GM19240 (cell line): Measurements from ENCODE around the gene ZMYND10.
"Not testable (repeated sequence)": the region's sequence is repeated elsewhere in the genome, so short reads cannot be mapped to it uniquely, and the experiment has no call there.

ENCODE experiments used
- DNase-seq: peaks from one replicate; pipeline ENCODE4 v3.0.0; 2011; ENCODE audit warnings: low spot score; ENCODE audit not compliant: insufficient read length

The ZMYND10 gene

GRCh38 chr3:50325497-50326181, 19.9 kb downstream of the ZMYND10 start:
- DNase-seq, result no peak

- DNase-seq, result no peak
Observed at GRCh38 chr3:50325113-50325480, 20.4 kb downstream of the ZMYND10 start.

GRCh38 chr3:50324351-50325112, 21.0 kb downstream of the ZMYND10 start:
- peak; percentile 43 for DNase-seq

GRCh38 chr3:50323614-50324199, 21.8 kb downstream of the ZMYND10 start:
- DNase-seq, result no peak

GRCh38 chr3:50323092-50323600, 22.4 kb downstream of the ZMYND10 start:
- DNase-seq, result no peak

GRCh38 chr3:50322386-50323091, 23.0 kb downstream of the ZMYND10 start, which contains the start of gene HYAL2:
TSS of gene HYAL2 (minus strand) at chr3:50322745. CDS start at chr3:50320489, 2,256 bp downstream.
- no peak for DNase-seq

- DNase-seq, result no peak
Observed at GRCh38 chr3:50322115-50322385, 23.5 kb downstream of the ZMYND10 start.

GRCh38 chr3:50321336-50322114, 24.0 kb downstream of the ZMYND10 start:
- DNase-seq, result peak; percentile 80

GRCh38 chr3:50320853-50321335, 24.6 kb downstream of the ZMYND10 start:
- peak; percentile 34 for DNase-seq

- DNase-seq, result no peak
Observed at GRCh38 chr3:50319894-50320625, 25.5 kb downstream of the ZMYND10 start.

- no peak for DNase-seq
Observed at GRCh38 chr3:50319181-50319893, 26.2 kb downstream of the ZMYND10 start.

- DNase-seq, result no peak
Observed at GRCh38 chr3:50318615-50319014, 26.9 kb downstream of the ZMYND10 start.

GRCh38 chr3:50318163-50318562, 27.4 kb downstream of the ZMYND10 start:
- no peak for DNase-seq

GRCh38 chr3:50317300-50317699, 28.2 kb downstream of the ZMYND10 start:
- DNase-seq, result no peak

- no peak for DNase-seq
Observed at GRCh38 chr3:50316657-50317242, 28.8 kb downstream of the ZMYND10 start.

GRCh38 chr3:50314816-50315215, 30.7 kb downstream of the ZMYND10 start:
- no peak for DNase-seq

- DNase-seq, result no peak
Observed at GRCh38 chr3:50314342-50314741, 31.2 kb downstream of the ZMYND10 start.

GRCh38 chr3:50312041-50312440, 33.5 kb downstream of the ZMYND10 start:
- DNase-seq, result not testable (repeated sequence)

GRCh38 chr3:50304601-50305000, 40.9 kb downstream of the ZMYND10 start:
- no peak for DNase-seq
